HEK293 (cell line): ENCODE results near the gene PRPF31.

Source experiments
- CTCF ChIA-PET: fragments of 350-600 bp; formaldehyde crosslinking; extraction: SDS; loops from one replicate; lab custom pipeline; 2021; ENCODE audit warnings: antibody characterized with exemption; lab: Yijun Ruan, JAX
- POLR2A ChIA-PET: fragments of 300-600 bp; formaldehyde crosslinking; extraction: SDS; loops from one replicate; lab custom pipeline; 2020; ENCODE audit warnings: antibody characterized with exemption, inconsistent platforms; lab: Yijun Ruan, JAX
- H3K27ac ChIP-seq: fragments of 200-500 bp; sonication (Bioruptor generic); 2 replicates; pipeline ENCODE4 v1.5.1; 2014; ENCODE audit warnings: low read depth, low read length, control low read depth, inconsistent platforms; ENCODE audit errors: extremely low read depth
- H3K36me3 ChIP-seq, 2 experiments: fragments of 200-500 bp in 1 of 2; sonication (Bioruptor generic) in 1 of 2; 1 replicate in 1 of 2; 2 replicates in 1 of 2; pipeline ENCODE4 v1.5.1; 2014 to 2017; ENCODE audit warnings: inconsistent platforms in 2 of 2, low read length in 2 of 2; ENCODE audit not compliant: control insufficient read depth in 2 of 2, insufficient read depth in 1 of 2
- H3K4me1 ChIP-seq: fragments of 200-500 bp; sonication (Bioruptor generic); 2 replicates; pipeline ENCODE4 v1.5.1; 2014; ENCODE audit warnings: mild to moderate bottlenecking, low read length, inconsistent platforms; ENCODE audit not compliant: control insufficient read depth, insufficient read depth
- H3K4me3 ChIP-seq: 2 replicates; pipeline ENCODE4 v1.5.1; 2011; ENCODE audit warnings: low read depth, mild to moderate bottlenecking, control low read depth, low read length, moderate library complexity
- H3K9me3 ChIP-seq: fragments of 200-500 bp; sonication (Bioruptor generic); 2 replicates; pipeline ENCODE4 v1.5.1; 2014; ENCODE audit warnings: low read depth, low read length, inconsistent platforms; ENCODE audit not compliant: control insufficient read depth, insufficient read depth
- GLIS2 ChIP-seq: fragments of 450-650 bp; formaldehyde crosslinking; IDR thresholded peaks from 2 replicates; pipeline ENCODE4 v1.5.1; 2016; ENCODE audit warnings: missing biosample characterization, missing genetic modification characterization
- HOXC10 ChIP-seq: sonication (generic); formaldehyde crosslinking; IDR thresholded peaks from 2 replicates; pipeline ENCODE4 v1.8.1; 2023; ENCODE audit warnings: mild to moderate bottlenecking, missing genetic modification reagents
- MYNN ChIP-seq: fragments of 450-650 bp; formaldehyde crosslinking; IDR thresholded peaks from 2 replicates; pipeline ENCODE4 v1.5.1; 2016; ENCODE audit warnings: missing biosample characterization, missing genetic modification characterization, borderline replicate concordance
- PRDM1 ChIP-seq: fragments of 450-650 bp; formaldehyde crosslinking; IDR thresholded peaks from 2 replicates; pipeline ENCODE4; 2016; ENCODE audit warnings: missing biosample characterization, missing genetic modification characterization
- TRIM28 ChIP-seq: IDR thresholded peaks from 2 replicates; pipeline ENCODE4 v1.6.1; 2011; ENCODE audit warnings: low read length, control low read depth, borderline replicate concordance
- ZBTB11 ChIP-seq: fragments of 450-650 bp; formaldehyde crosslinking; conservative IDR thresholded peaks from 2 replicates; pipeline ENCODE4 v1.5.1; 2016; ENCODE audit warnings: low read depth, missing biosample characterization, missing genetic modification characterization
- ZFHX2 ChIP-seq: fragments of 450-650 bp; formaldehyde crosslinking; conservative IDR thresholded peaks from 2 replicates; pipeline ENCODE4 v1.5.1; 2016; ENCODE audit warnings: missing biosample characterization, missing genetic modification characterization
- ZIC2 ChIP-seq: fragments of 450-650 bp; formaldehyde crosslinking; IDR thresholded peaks from 2 replicates; pipeline ENCODE4 v1.5.1; 2016; ENCODE audit warnings: missing biosample characterization, missing genetic modification characterization
- ZNF132 ChIP-seq: fragments of 450-650 bp; formaldehyde crosslinking; IDR thresholded peaks from 2 replicates; pipeline ENCODE4 v1.5.1; 2017; ENCODE audit warnings: missing biosample characterization, missing genetic modification characterization, borderline replicate concordance
- ZNF23 ChIP-seq: fragments of 450-650 bp; formaldehyde crosslinking; IDR thresholded peaks from 2 replicates; pipeline ENCODE4 v1.5.1; 2016; ENCODE audit warnings: missing biosample characterization, missing genetic modification characterization, borderline replicate concordance
- ZNF280D ChIP-seq: fragments of 450-650 bp; formaldehyde crosslinking; IDR thresholded peaks from 2 replicates; pipeline ENCODE4 v1.5.1; 2016; ENCODE audit warnings: missing biosample characterization, missing genetic modification characterization
- ZNF366 ChIP-seq: fragments of 450-650 bp; formaldehyde crosslinking; conservative IDR thresholded peaks from 2 replicates; pipeline ENCODE4 v1.5.1; 2016; ENCODE audit warnings: missing biosample characterization, missing genetic modification characterization
- ZNF423 ChIP-seq: fragments of 450-650 bp; formaldehyde crosslinking; IDR thresholded peaks from 2 replicates; pipeline ENCODE4 v1.5.1; 2016; ENCODE audit warnings: missing biosample characterization, missing genetic modification characterization
- ZNF473 ChIP-seq: fragments of 450-650 bp; formaldehyde crosslinking; IDR thresholded peaks from 2 replicates; pipeline ENCODE4 v1.5.1; 2017; ENCODE audit warnings: missing biosample characterization, missing genetic modification characterization
- ZNF558 ChIP-seq: fragments of 450-650 bp; formaldehyde crosslinking; IDR thresholded peaks from 2 replicates; pipeline ENCODE4 v1.5.1; 2016; ENCODE audit warnings: missing biosample characterization, missing genetic modification characterization
- ZNF580 ChIP-seq: fragments of 450-650 bp; formaldehyde crosslinking; IDR thresholded peaks from 2 replicates; pipeline ENCODE4 v1.5.1; 2016; ENCODE audit warnings: missing biosample characterization, missing genetic modification characterization
- ZNF692 ChIP-seq: fragments of 450-650 bp; formaldehyde crosslinking; IDR thresholded peaks from 2 replicates; pipeline ENCODE4 v1.5.1; 2016; ENCODE audit warnings: missing biosample characterization, missing genetic modification characterization
- ZNF768 ChIP-seq: fragments of 450-650 bp; formaldehyde crosslinking; IDR thresholded peaks from 2 replicates; pipeline ENCODE4 v1.5.1; 2018; ENCODE audit warnings: missing biosample characterization, mild to moderate bottlenecking, missing genetic modification characterization

Gene PRPF31

GRCh38 chr19:54081032-54081431 lies 34.5 kb upstream of the PRPF31 start, which contains the start of gene TARM1:
TSS of gene TARM1 (minus strand) at chr19:54081365. CDS start at chr19:54081340, 25 bp downstream.
- no peak for TF ChIP-seq ZNF473 (tag by site-specific recombination)
- peak; percentile 44; the same call in 1 of the 2 replicates for TF ChIP-seq TRIM28
- no peak for TF ChIP-seq MYNN (tag by site-specific recombination)
- POLR2A ChIA-PET, result no interaction called here
- Histone ChIP-seq H3K4me3 (no peak within 1 kb of the TSS), H3K4me1 (no peaks in the 10 kb centered on the region), H3K27ac (no peak within 1 kb of the TSS), H3K36me3 (no peaks in the 10 kb centered on the region), H3K9me3 (no peaks in the 10 kb centered on the region; the same call in 1 of the 2 replicates)
- CTCF ChIA-PET, result no interaction called here

- ChIA-PET POLR2A (no interaction called here), CTCF (no interaction called here)
- Histone ChIP-seq H3K9me3 (no peaks in the 10 kb centered on the region; the same call in 1 of the 2 replicates), H3K4me3 (no peak overlapping the region), H3K27ac (no peak overlapping the region), H3K36me3 (no peaks in the 10 kb centered on the region), H3K4me1 (no peaks in the 10 kb centered on the region)
- TF ChIP-seq HOXC10 (CRISPR knock-in tag), result no peak
- no peak for TF ChIP-seq ZNF768 (tag by site-specific recombination)
- TF ChIP-seq PRDM1 (tag by site-specific recombination), result no peak
- TF ChIP-seq ZNF132 (tag by site-specific recombination), result no peak
- TF ChIP-seq ZFHX2 (tag by site-specific recombination), result no peak
- no peak for TF ChIP-seq ZBTB11 (tag by site-specific recombination)
Observed at GRCh38 chr19:54084410-54084809, 31.1 kb upstream of the PRPF31 start.

- ChIA-PET CTCF (interaction anchor here (0.7 to 0.9 kb wide), 2 partner anchors 7 to 8 kb away, joined by 3 to 4 read pairs; no protein-coding TSS in a partner anchor), POLR2A (interaction anchor here (0.6 kb wide), 1 partner anchor 292 kb away, joined by 3 read pairs; no protein-coding TSS in a partner anchor)
- no peak overlapping the region for H3K4me3 ChIP-seq
- H3K9me3 ChIP-seq, result no peaks in the 10 kb centered on the region
- H3K27ac ChIP-seq, result no peak overlapping the region
- no peaks in the 10 kb centered on the region for H3K36me3 ChIP-seq
- no peaks in the 10 kb centered on the region for H3K4me1 ChIP-seq
- TF ChIP-seq GLIS2 (no peak), ZNF580 (tag by site-specific recombination) (no peak), ZNF280D (tag by site-specific recombination) (no peak), ZNF692 (no peak), ZNF366 (tag by site-specific recombination) (no peak), ZNF23 (tag by site-specific recombination) (no peak), ZNF423 (tag by site-specific recombination) (no peak), ZNF558 (no peak), ZIC2 (no peak)
Observed at GRCh38 chr19:54094426-54095000, 21.0 kb upstream of the PRPF31 start.
